Measurements from ENCODE around the gene FAM107A. TPM values are rescaled to one million over a fixed set of nuclear protein-coding genes. Genes with fewer than 3 reads are reported as not detected.

Gene FAM107A
- total and polyA plus RNA-seq, 2 of the 4 experiments (the other 2 are of a cell fraction) = not detected

GRCh38 chr3:58603606-58604005 lies 26.4 kb upstream of the FAM107A start:
- H3K4me3 ChIP-seq (ENCODE audit: insufficient read depth, low read depth, low read length) = no peak overlapping the region
- no peak overlapping the region for H3K9ac ChIP-seq (ENCODE audit: low read depth, low read length)
- no peak overlapping the region for H3K14ac ChIP-seq (replicated peaks; ENCODE audit: low read depth, low read length)
- ChIA-PET CTCF (no interaction called here), POLR2A (ENCODE audit: unreplicated experiment) (no interaction called here)
- no peak overlapping the region for H2BK20ac ChIP-seq (ENCODE audit: low read depth, low read length)
- no peaks in the 10 kb centered on the region for H3K4me1 ChIP-seq (ENCODE audit: control insufficient read depth, insufficient read depth, low read length)
- no peak overlapping the region for H2BK15ac ChIP-seq (ENCODE audit: low read depth, low read length)
- H3K27ac ChIP-seq (ENCODE audit: insufficient read depth, low read length) = no peak overlapping the region
- no peak overlapping the region for H3K4me2 ChIP-seq (ENCODE audit: low read depth, low read length)
- no peak overlapping the region for H3K56ac ChIP-seq (ENCODE audit: extremely low read depth, insufficient read depth, low read length)
- dilution Hi-C loops (cut with HindIII; ENCODE audit: low sequenced_read_pairs, unreplicated experiment) = no loop called here
- ATAC-seq (ENCODE audit: low read depth) (no peak), DNase-seq (no peak)
- no peaks in the 10 kb centered on the region for H4K20me1 ChIP-seq (ENCODE audit: insufficient read depth, low read length)
- intact Hi-C loops (cut with micrococcal nuclease) = no loop called here
- TF ChIP-seq NFE2L2 (IDR thresholded peaks at IDR 0.05; ENCODE audit: low read depth, low read length) (no peak), RAD21 (IDR thresholded peaks at IDR 0.05; ENCODE audit: low read length) (no peak), RFX5 (IDR thresholded peaks at IDR 0.05; ENCODE audit: low read depth, low read length) (no peak), MXI1 (IDR thresholded peaks at IDR 0.05; ENCODE audit: borderline replicate concordance, low read depth, low read length) (no peak), FOS (IDR thresholded peaks at IDR 0.05; ENCODE audit: low read depth, low read length) (no peak), POLR2A (IDR thresholded peaks at IDR 0.05; ENCODE audit: low read depth, low read length) (no peak), SMC3 (IDR thresholded peaks at IDR 0.05; ENCODE audit: low read depth, low read length) (no peak), MAZ (IDR thresholded peaks at IDR 0.05; ENCODE audit: borderline replicate concordance, low read depth, low read length) (no peak)
- H3K18ac ChIP-seq (ENCODE audit: low read depth, low read length) = no peak overlapping the region
- H3K23ac ChIP-seq (ENCODE audit: low read depth, low read length) = no peak overlapping the region
- no peak overlapping the region for H2BK5ac ChIP-seq (ENCODE audit: low read depth, low read length, poor library complexity, severe bottlenecking)
- peaks cover 48% of the 10 kb centered on the region for H3K27me3 ChIP-seq (ENCODE audit: control insufficient read depth, insufficient read depth, low read length)
- no peak overlapping the region for H4K5ac ChIP-seq (ENCODE audit: low read depth, low read length)
- no peak overlapping the region for H2AFZ ChIP-seq (replicated peaks; ENCODE audit: low read length, poor library complexity)
- no peak overlapping the region for H3K4ac ChIP-seq (ENCODE audit: low read depth, low read length)
- H4K91ac ChIP-seq (ENCODE audit: insufficient read depth, low read depth, low read length) = no peak overlapping the region
- H3K36me3 ChIP-seq (ENCODE audit: control insufficient read depth, insufficient read depth, low read length) = no peaks in the 10 kb centered on the region
- no peaks in the 10 kb centered on the region for H3K79me1 ChIP-seq (ENCODE audit: low read depth in 1 of 2, low read length in 2 of 2)
- H2AK9ac ChIP-seq (replicated peaks; ENCODE audit: low read depth, low read length, poor library complexity) = no peak overlapping the region
- H3K9me3 ChIP-seq (ENCODE audit: control insufficient read depth, insufficient read depth, low read length) = peaks cover 6% of the 10 kb centered on the region
- no peak overlapping the region for H2AK5ac ChIP-seq (ENCODE audit: low read depth, low read length)
- BruUV-seq (replicated peaks) = no TSS peak
- no peak overlapping the region for H2BK120ac ChIP-seq (ENCODE audit: low read depth, low read length)
- no peaks in the 10 kb centered on the region for H3K9me1 ChIP-seq (ENCODE audit: insufficient read depth, low read length)
- H4K8ac ChIP-seq (ENCODE audit: low read depth in 2 of 2, low read length in 2 of 2) = no peak overlapping the region
- in situ Hi-C loops (cut with MboI; ENCODE audit: low sequenced_read_pairs) = no loop called here

All from IMR-90 (cell line).